GM18505 (cell line): ENCODE results near the gene KCNK7.
A peak's percentile ranks its signal among the peaks of the same experiment; 100 is the strongest.

Source experiments
- ATAC-seq: cut with Tn5 transposase; IDR thresholded peaks from one replicate; pipeline ENCODE4 v1.9.1; 2021; ENCODE audit not compliant: unreplicated experiment
- POLR2A ChIP-seq: IDR thresholded peaks from 4 replicates; pipeline ENCODE4 v1.6.1; 2011; ENCODE audit warnings: borderline replicate concordance; ENCODE audit not compliant: insufficient read depth, insufficient read length; ENCODE audit errors: extremely low read depth

Gene KCNK7

GRCh38 chr11:65554057-65554818, 41.4 kb downstream of the KCNK7 start:
- no peak for ATAC-seq
- no peak for TF ChIP-seq POLR2A

DNA sequence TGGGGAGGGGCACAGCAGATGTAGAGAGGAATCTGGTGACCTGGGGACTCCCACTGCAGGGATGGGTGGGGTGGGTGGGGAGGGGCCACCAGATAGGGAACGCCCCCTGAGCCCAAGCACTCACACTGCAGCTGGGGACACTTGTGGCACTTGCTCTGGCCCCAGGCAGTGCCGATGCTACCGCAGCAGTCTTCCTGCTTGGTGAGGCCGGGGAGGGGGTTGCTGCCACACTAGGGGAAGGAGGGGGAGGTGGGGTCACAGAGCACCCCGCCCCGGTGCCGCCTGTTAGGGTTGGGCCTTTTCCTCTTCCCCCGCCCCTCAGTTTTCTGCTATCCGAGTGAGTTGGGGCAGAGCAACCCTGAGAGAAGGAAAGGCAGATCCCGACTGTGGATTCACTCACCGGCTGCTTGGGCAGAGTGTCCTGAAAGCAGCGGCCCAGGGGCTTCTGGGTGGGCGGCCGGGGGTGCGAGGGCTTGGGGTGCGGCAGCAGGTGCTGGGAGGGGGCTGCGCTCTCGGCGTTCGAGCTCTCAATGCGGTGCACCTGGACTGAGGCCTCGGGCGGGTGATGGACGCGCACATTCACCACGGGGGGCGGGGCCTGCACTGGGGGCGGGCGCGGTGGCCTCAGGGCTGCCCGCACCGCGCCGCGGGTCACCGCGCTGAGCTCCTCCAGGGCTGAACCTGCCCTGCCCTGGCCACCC, 42.1 kb downstream of the KCNK7 start:
- no peak for ATAC-seq
- TF ChIP-seq POLR2A, result no peak

- ATAC-seq, result no peak
- TF ChIP-seq POLR2A, result no peak
Observed at GRCh38 chr11:65552388-65552951, 43.1 kb downstream of the KCNK7 start.

GRCh38 chr11:65551572-65552387, 43.8 kb downstream of the KCNK7 start:
- no peak for ATAC-seq

DNA sequence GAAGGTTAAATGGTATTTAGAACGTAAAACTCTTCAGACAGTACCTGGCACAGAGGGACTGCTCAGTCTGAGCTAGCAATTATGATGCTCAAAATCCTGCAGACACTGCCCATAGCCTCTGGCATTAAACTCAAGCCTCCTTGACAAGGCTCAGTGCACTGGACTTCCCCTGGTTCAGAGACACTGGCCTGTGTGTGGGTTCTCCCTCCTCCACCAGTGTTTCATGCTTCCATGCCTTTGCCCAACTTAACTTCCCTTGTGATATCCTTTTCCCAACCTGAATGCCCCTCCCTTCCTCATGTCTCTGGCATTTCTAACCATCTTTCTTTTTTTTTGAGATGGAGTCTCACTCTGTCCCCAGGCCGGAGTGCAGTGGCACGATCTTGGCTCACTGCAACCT, 46.5 kb downstream of the KCNK7 start:
- no peak for TF ChIP-seq POLR2A
- no peak for ATAC-seq

More at GRCh38 chr11:65551572-65552387, 43.8 kb downstream of the KCNK7 start:
- no peak for TF ChIP-seq POLR2A

DNA sequence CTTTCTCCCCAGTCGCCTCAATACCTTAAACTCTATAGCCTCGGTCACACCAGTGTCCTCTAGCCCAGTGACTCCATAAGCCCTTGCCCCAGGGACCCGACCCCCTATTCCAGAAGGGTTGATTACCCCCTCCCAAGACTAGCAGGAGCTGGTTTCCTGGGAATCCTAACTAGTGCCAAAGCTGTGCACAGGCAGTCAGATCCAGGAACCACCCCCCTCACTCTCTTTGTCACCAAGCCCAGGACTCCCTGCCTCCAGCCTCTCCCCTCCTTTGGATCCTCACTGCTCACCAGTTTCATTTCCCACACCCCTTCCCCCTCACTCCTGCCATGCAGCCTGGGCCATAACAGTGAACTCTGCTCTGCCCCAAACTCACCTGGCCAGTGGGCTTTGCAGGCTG, 47.2 kb downstream of the KCNK7 start:
- no peak for TF ChIP-seq POLR2A
- no peak for ATAC-seq

DNA sequence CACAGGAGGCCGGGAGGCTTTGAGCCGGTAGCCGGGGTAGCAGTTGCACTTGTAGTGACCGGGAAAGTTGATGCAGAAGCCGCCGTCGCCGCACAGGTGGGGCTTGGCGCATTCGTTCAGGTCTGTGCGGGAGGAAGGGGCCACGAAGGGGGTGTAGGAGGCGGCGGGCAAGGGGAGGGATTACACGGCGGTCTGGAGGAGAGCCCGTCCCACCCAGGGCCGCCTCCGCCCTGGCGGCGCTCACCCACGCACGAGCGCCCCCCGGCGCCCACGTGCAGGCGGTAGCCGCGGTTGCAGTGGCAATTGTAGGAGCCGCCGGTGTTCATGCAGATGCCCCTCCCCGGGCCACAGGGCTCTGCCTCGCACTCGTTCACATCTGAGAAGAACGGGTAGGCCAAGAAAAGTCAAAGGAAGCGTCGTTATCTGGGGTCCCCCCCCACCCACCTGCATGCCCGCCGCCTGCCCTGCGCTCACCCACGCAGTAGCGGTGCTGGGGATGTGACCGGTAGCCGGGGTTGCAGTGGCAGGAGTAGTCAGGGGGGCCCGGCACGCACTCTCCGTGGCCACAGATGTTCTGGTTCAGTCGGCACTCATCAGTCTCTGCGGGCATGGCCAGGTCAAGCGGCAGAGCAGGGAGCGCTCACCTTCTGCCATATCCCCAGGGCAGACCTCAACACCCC, 48.0 kb downstream of the KCNK7 start:
- ATAC-seq, result no peak

DNA sequence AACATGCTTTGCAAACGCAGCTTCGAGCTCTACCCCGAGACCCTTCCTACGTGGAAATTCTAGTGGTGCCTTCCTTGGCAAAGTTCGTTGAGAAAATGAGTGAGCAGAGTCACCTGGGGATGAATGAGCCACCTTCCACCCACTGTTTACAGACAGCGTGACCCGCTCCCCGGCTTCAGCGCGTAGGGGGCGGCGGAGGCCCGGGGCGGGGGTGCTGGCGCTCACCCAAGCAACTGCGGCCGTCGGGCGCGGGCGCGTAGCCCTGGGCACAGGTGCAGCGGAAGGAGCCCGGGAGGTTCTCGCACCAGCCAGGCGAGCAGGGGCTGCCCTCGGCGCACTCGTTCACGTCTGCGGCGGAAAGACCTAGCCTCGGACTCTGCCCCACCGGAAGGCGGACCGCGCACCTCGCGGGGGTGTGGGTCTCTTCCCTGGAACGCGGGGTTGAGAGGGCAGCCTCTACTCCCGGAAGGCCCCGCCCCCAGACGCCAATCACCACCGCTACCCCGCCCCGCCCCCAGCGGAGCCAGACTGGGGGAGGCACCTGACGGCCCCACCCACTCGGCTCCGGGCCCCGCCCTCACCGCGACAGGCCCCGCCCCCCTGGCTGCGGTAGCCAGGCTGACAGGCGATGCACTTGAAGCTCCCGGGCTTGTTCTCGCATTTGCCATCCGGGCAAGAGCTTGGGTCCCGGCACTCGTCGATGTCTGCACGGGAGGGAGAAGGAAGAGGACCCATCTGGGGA, 49.2 kb downstream of the KCNK7 start:
- ATAC-seq, result peak; percentile 70
- no peak for TF ChIP-seq POLR2A

More for the DNA sequence above, 48.0 kb downstream of the KCNK7 start:
- TF ChIP-seq POLR2A, result no peak

DNA sequence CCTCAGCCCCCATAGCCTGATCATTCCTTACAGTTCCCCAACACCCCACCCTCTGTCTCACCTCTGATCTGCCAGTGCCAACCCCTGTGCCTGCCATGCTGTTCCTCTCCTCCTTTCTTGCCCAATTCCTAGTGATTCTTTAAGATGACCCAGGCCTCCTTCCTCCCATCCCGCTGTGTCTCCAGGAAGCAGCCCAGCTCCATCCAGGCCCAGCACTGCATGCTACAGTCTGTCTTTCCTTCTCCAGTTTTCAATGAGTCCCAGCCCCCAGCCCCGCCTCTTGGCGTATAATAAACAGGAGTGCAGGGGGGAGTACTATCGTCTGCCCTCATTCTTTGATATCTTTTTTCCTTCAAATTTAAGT, 49.8 kb downstream of the KCNK7 start:
- no peak for ATAC-seq
- no peak for TF ChIP-seq POLR2A
